NCI-H2227 (cell line): ENCODE data around the gene FNBP1L.
"Not testable (repeated sequence)": the region's sequence is repeated elsewhere in the genome, so short reads cannot be mapped to it uniquely, and the experiment has no call there.

Source experiments
- DNase-seq: peaks from one replicate; lab custom pipeline; 2025; ENCODE audit not compliant: unreplicated experiment; lab: John Stamatoyannopoulos, UW

The FNBP1L gene

GRCh38 chr1:93591291-93591675, 143.4 kb downstream of the FNBP1L start:
- DNase-seq = not testable (repeated sequence)

- peak; percentile 93 for DNase-seq
Observed at GRCh38 chr1:93591676-93592550, 144.0 kb downstream of the FNBP1L start.

GRCh38 chr1:93592551-93592949, 144.6 kb downstream of the FNBP1L start:
- no peak for DNase-seq

- no peak for DNase-seq
Observed at GRCh38 chr1:93593854-93594602, 146.1 kb downstream of the FNBP1L start.

GRCh38 chr1:93594603-93594880, 146.6 kb downstream of the FNBP1L start:
- DNase-seq = no peak

- no peak for DNase-seq
Observed at GRCh38 chr1:93595266-93595665, 147.3 kb downstream of the FNBP1L start.

- no peak for DNase-seq
Observed at GRCh38 chr1:93595743-93596142, 147.8 kb downstream of the FNBP1L start.

- no peak for DNase-seq
Observed at GRCh38 chr1:93596329-93597089, 148.6 kb downstream of the FNBP1L start.

GRCh38 chr1:93597709-93598108, 149.8 kb downstream of the FNBP1L start:
- DNase-seq = no peak

GRCh38 chr1:93598396-93598795, 150.5 kb downstream of the FNBP1L start:
- DNase-seq = no peak

GRCh38 chr1:93598861-93599439, 151.0 kb downstream of the FNBP1L start:
- no peak for DNase-seq

GRCh38 chr1:93599479-93599878, 151.6 kb downstream of the FNBP1L start:
- no peak for DNase-seq

GRCh38 chr1:93600663-93601062, 152.7 kb downstream of the FNBP1L start:
- DNase-seq = no peak

- DNase-seq = no peak
Observed at GRCh38 chr1:93601686-93602085, 153.8 kb downstream of the FNBP1L start.

- DNase-seq = no peak
Observed at GRCh38 chr1:93602101-93602500, 154.2 kb downstream of the FNBP1L start.

- no peak for DNase-seq
Observed at GRCh38 chr1:93603106-93603505, 155.2 kb downstream of the FNBP1L start.

GRCh38 chr1:93603601-93604000, 155.7 kb downstream of the FNBP1L start:
- no peak for DNase-seq
